ENCODE data around the gene APLP1. TPM values are rescaled to one million over a fixed set of nuclear protein-coding genes. Genes with fewer than 3 reads are reported as not detected.

Gene APLP1
- total and polyA plus RNA-seq, 4 donors, result 0.08 to 0.51 (median 0.16) TPM; not detected in 1

GRCh38 chr19:35872180-35872579 is 3.8 kb downstream of the APLP1 start:
- DNase-seq (ENCODE audit: low spot score), result no peak
- WGBS, result 69% methylated on average over 5 of the region's 5 CpGs
- H3K9me3 ChIP-seq (ENCODE audit: control insufficient read depth in 4 of 4, low read length in 3 of 4), result no peaks in the 10 kb centered on the region
- no peak overlapping the region for H3K27ac ChIP-seq (ENCODE audit: low read depth in 1 of 2, low read length in 2 of 2)
- peaks cover 0 to 3% (median 2%) of the 10 kb centered on the region in 4 donors for H3K27me3 ChIP-seq (ENCODE audit: control insufficient read depth in 4 of 4, insufficient read depth in 4 of 4, low read length in 3 of 4)
- no peak for TF ChIP-seq SP1 (IDR thresholded peaks at IDR 0.05)
- TF ChIP-seq JUND (IDR thresholded peaks at IDR 0.05), result no peak
- no peak for TF ChIP-seq FOXA1 (IDR thresholded peaks at IDR 0.05)
- TF ChIP-seq TAF1 (conservative IDR thresholded peaks at IDR 0.05), result no peak
- no peak for TF ChIP-seq RAD21 (IDR thresholded peaks at IDR 0.05)
- no peak for TF ChIP-seq GABPA (IDR thresholded peaks at IDR 0.05 in 1 of 2, conservative IDR thresholded peaks at IDR 0.05 in 1 of 2)
- no peak for TF ChIP-seq CTCF (IDR thresholded peaks at IDR 0.05; ENCODE audit: low read depth, low read length, missing input control)
- TF ChIP-seq REST (IDR thresholded peaks at IDR 0.05), result no peak
- TF ChIP-seq FOXA2 (IDR thresholded peaks at IDR 0.05), result no peak
- no peak for TF ChIP-seq HNF4A (conservative IDR thresholded peaks at IDR 0.05)
- TF ChIP-seq NR2F2 (IDR thresholded peaks at IDR 0.05), result no peak
- TF ChIP-seq, protein P1, sequence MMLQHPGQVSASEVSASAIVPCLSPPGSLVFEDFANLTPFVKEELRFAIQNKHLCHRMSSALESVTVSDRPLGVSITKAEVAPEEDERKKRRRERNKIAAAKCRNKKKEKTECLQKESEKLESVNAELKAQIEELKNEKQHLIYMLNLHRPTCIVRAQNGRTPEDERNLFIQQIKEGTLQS (IDR thresholded peaks at IDR 0.05), result no peak
- no peak for TF ChIP-seq ZBTB33 (IDR thresholded peaks at IDR 0.05)
- TF ChIP-seq RXRA (IDR thresholded peaks at IDR 0.05), result no peak
- no peak for TF ChIP-seq EGR1 (IDR thresholded peaks at IDR 0.05; ENCODE audit: low read depth in 2 of 2)
- no peak for TF ChIP-seq MAX (IDR thresholded peaks at IDR 0.05)
- no peak for TF ChIP-seq YY1 (IDR thresholded peaks at IDR 0.05)
- TF ChIP-seq HNF4G (IDR thresholded peaks at IDR 0.05), result no peak
- no peak overlapping the region for H3K4me3 ChIP-seq (ENCODE audit: low read depth in 1 of 3, low read length in 3 of 3)
- H3K9ac ChIP-seq (ENCODE audit: low read depth in 1 of 2, low read length in 2 of 2), result no peak overlapping the region
- peaks cover 3 to 17% (median 10%) of the 10 kb centered on the region in 4 donors for H3K4me1 ChIP-seq (ENCODE audit: control insufficient read depth in 4 of 4, insufficient read depth in 4 of 4, low read length in 3 of 4)
- no peaks in the 10 kb centered on the region for H3K36me3 ChIP-seq (ENCODE audit: control insufficient read depth in 4 of 4, insufficient read depth in 3 of 4, low read depth in 1 of 4, low read length in 3 of 4)

All from liver (tissue), 9 donors.